K562 (cell line): ENCODE data around the gene PKLR. TPM values are rescaled to one million over a fixed set of nuclear protein-coding genes. Genes with fewer than 3 reads are reported as not detected.

Source experiments
- ATAC-seq: fragments of 200-7000 bp; cut with Tn5 transposase; 3 replicates; pipeline ENCODE4 v1.9.1; 2020; ENCODE audit warnings: moderate library complexity
- BruUV-seq: library from RNA; stranded (reverse); fragments of 400-500 nt; replicated peaks from 2 replicates; lab custom pipeline; 2021; lab: Mats Ljungman, UMichigan
- CTCF ChIA-PET: fragments of 300-600 bp; formaldehyde crosslinking; extraction: SDS; loops from one replicate; lab custom pipeline; 2021; ENCODE audit warnings: low intra/inter-chr PET ratio; lab: Yijun Ruan, JAX
- POLR2A ChIA-PET: fragments of 300-600, 350-650 bp; sonication (Branson Sonifier 250); formaldehyde crosslinking; extraction: SDS; loops from one replicate; lab custom pipeline; 2021; ENCODE audit warnings: antibody characterized with exemption, inconsistent platforms; lab: Yijun Ruan, JAX
- DNase-seq, 4 experiments: peaks; one replicate each; pipeline versions ENCODE4 v3.0.0 to v3.0.0-alpha.2; 2011 to 2018; ENCODE audit warnings: low spot score in 3 of 4, mixed read lengths in 3 of 4; ENCODE audit errors: extremely low read depth in 1 of 4
- FAIRE-seq: peaks from 2 replicates; lab custom pipeline; 2011; peaks lifted over from hg19 to GRCh38; lab: Jason Lieb, UNC
- H2AFZ ChIP-seq: 2 replicates; pipeline ENCODE4 v1.6.0; 2011; ENCODE audit warnings: low read depth, low read length, control low read depth, inconsistent platforms
- H3K27ac ChIP-seq: fragments of 200-600 bp; 3 replicates; pipeline ENCODE4 v1.8.0; 2011; ENCODE audit warnings: low read depth, mild to moderate bottlenecking, control low read depth, inconsistent platforms, low read length, moderate library complexity, mixed read lengths; ENCODE audit errors: extremely low read depth
- H3K27me3 ChIP-seq, 2 experiments: fragments of 300-600 bp in 1 of 2; 2 replicates in 1 of 2; 3 replicates in 1 of 2; pipeline versions ENCODE4 v1.6.0 to v1.8.0; 2011; ENCODE audit warnings: inconsistent platforms in 2 of 2, low read length in 2 of 2, mild to moderate bottlenecking in 1 of 2, mixed read lengths in 1 of 2, moderate library complexity in 1 of 2; ENCODE audit not compliant: control insufficient read depth in 2 of 2, insufficient read depth in 2 of 2
- H3K36me3 ChIP-seq: fragments of 300-600 bp; 3 replicates; pipeline ENCODE4 v1.8.0; 2011; ENCODE audit warnings: mild to moderate bottlenecking, low read length, inconsistent platforms; ENCODE audit not compliant: control insufficient read depth, insufficient read depth
- H3K4me1 ChIP-seq, 2 experiments: fragments of 200-600 bp in 1 of 2; replicated peaks in 1 of 2; 2 replicates in 1 of 2; 3 replicates in 1 of 2; pipeline versions ENCODE4 v1.5.1 to v1.8.0; 2011; ENCODE audit warnings: inconsistent platforms in 2 of 2, low read length in 2 of 2, mild to moderate bottlenecking in 1 of 2, mixed read lengths in 1 of 2, moderate library complexity in 1 of 2; ENCODE audit not compliant: control insufficient read depth in 2 of 2, insufficient read depth in 2 of 2
- H3K4me2 ChIP-seq: 2 replicates; pipeline ENCODE4 v1.6.1; 2011; ENCODE audit warnings: low read length, control low read depth, inconsistent platforms, mixed read lengths; ENCODE audit not compliant: insufficient read depth
- H3K4me3 ChIP-seq: fragments of 200-600 bp; sonication (generic), shearing (Covaris generic); 2 replicates; pipeline ENCODE4 v1.5.1; 2016; ENCODE audit warnings: control low read depth, inconsistent platforms
- H3K79me2 ChIP-seq: fragments of 200-600 bp; 3 replicates; pipeline ENCODE4 v1.8.0; 2011; ENCODE audit warnings: low read length, inconsistent platforms; ENCODE audit not compliant: control insufficient read depth, insufficient read depth
- H3K9ac ChIP-seq, 2 experiments: 2 replicates each; pipeline versions ENCODE4 v1.6.0 to v1.6.1; 2011; ENCODE audit warnings: low read depth in 2 of 2, low read length in 2 of 2, control low read depth in 1 of 2, inconsistent platforms in 1 of 2, mild to moderate bottlenecking in 1 of 2, mixed read lengths in 1 of 2; ENCODE audit not compliant: insufficient read depth in 1 of 2
- H3K9me1 ChIP-seq: one replicate; pipeline ENCODE4 v1.6.0; 2011; ENCODE audit warnings: inconsistent platforms, mild to moderate bottlenecking, low read length, moderate library complexity; ENCODE audit not compliant: control insufficient read depth, insufficient read depth
- H3K9me3 ChIP-seq: replicated peaks from 2 replicates; pipeline ENCODE4 v1.5.1; 2011; ENCODE audit warnings: low read depth, low read length, inconsistent platforms; ENCODE audit not compliant: control insufficient read depth, insufficient read depth
- H4K20me1 ChIP-seq: replicated peaks from 2 replicates; pipeline ENCODE4 v1.6.1; 2011; ENCODE audit warnings: low read length, inconsistent platforms, mixed read lengths; ENCODE audit not compliant: control insufficient read depth, insufficient read depth
- DACH1 ChIP-seq: fragments of 450-650 bp; IDR thresholded peaks from 2 replicates; pipeline ENCODE4 v1.6.1; 2018; ENCODE audit not compliant: partially characterized antibody
- L3MBTL2 ChIP-seq: fragments of 450-650 bp; IDR thresholded peaks from 2 replicates; pipeline ENCODE4 v1.6.1; 2016; ENCODE audit warnings: mild to moderate bottlenecking, moderate library complexity
- NR3C1 ChIP-seq: sonication (generic); formaldehyde crosslinking; IDR thresholded peaks from 2 replicates; pipeline ENCODE4 v1.8.1; 2022; ENCODE audit warnings: missing genetic modification reagents
- PHB ChIP-seq: fragments of 250-450 bp; sonication (Bioruptor Pico); IDR thresholded peaks from 2 replicates; pipeline ENCODE4 v1.5.0; 2021
- ZNF695 ChIP-seq: fragments of 450-650 bp; formaldehyde crosslinking; IDR thresholded peaks from 2 replicates; pipeline ENCODE4 v1.4.0; 2020; ENCODE audit warnings: mild to moderate bottlenecking, moderate library complexity
- WGBS: fragments of 100-300 bp; shearing (Covaris generic); methylation state at CpG from one replicate; pipeline ENCODE4 v1.1.6; 2016; ENCODE audit warnings: low coverage, mixed read lengths; ENCODE audit not compliant: insufficient coverage; ENCODE audit errors: missing lambda C conversion rate; 5-methylcytosine and 5-hydroxymethylcytosine counted together
- in situ Hi-C: fragments of 300-500 bp; cut with MboI; formaldehyde crosslinking; loops from 4 replicates; pipeline ENCODE4 v1.15.0; 2018; ENCODE audit warnings: inconsistent platforms, mixed read lengths
- intact Hi-C: fragments of 100-400 bp; cut with micrococcal nuclease; formaldehyde crosslinking; loops from 2 replicates; pipeline ENCODE4 v1.14.2; 2022
- polyA plus RNA-seq, 8 experiments: library from polyadenylated mRNA; depleted of rRNA in 4 of 8; stranded (reverse) in 5 of 8; unstranded in 3 of 8; fragments of >200 nt; fragmentation: Nextera tagmentation in 2 of 8; fragmentation: Illumina TruSeq in 1 of 8; extraction: Ambion mirVana in 2 of 8; extraction: Trizol in 1 of 8; gene quantifications; 2 replicates each; pipeline versions ENCODE4 v1.2.1 to v1.2.3, GENCODE V29; 2011 to 2014; ENCODE audit warnings: inconsistent platforms in 1 of 8, missing spikeins in 1 of 8
- total RNA-seq, 7 experiments: library from RNA; depleted of rRNA in 6 of 7; stranded (reverse); fragments of >200 nt in 6 of 7; fragmentation: Illumina TruSeq in 2 of 7; extraction: Trizol in 2 of 7; gene quantifications; 2 replicates each; pipeline versions ENCODE4 v1.2.1 to v1.2.3, GENCODE V29; 2011 to 2021; ENCODE audit warnings: low replicate concordance in 1 of 7
- TF ChIP-seq, protein P1 (sequence below), 2 experiments: IDR thresholded peaks; 2 replicates each; pipeline ENCODE4 v1.6.1; 2011; ENCODE audit warnings: borderline replicate concordance in 1 of 2, control low read depth in 1 of 2, low read depth in 1 of 2, low read length in 1 of 2, mild to moderate bottlenecking in 1 of 2, mixed read lengths in 1 of 2, moderate library complexity in 1 of 2; ENCODE audit not compliant: insufficient read depth in 1 of 2, insufficient read length in 1 of 2, poor library complexity in 1 of 2, severe bottlenecking in 1 of 2; ENCODE audit errors: extremely low read depth in 1 of 2
- TF ChIP-seq, protein P2 (sequence below): IDR thresholded peaks from 3 replicates; pipeline ENCODE4 v1.6.1; 2011; ENCODE audit warnings: borderline replicate concordance, mild to moderate bottlenecking, moderate library complexity; ENCODE audit not compliant: insufficient read length; ENCODE audit errors: extremely low read depth

PKLR gene
- total and polyA plus RNA-seq, 9 of the 15 experiments (the other 6 are each of a cell fraction or from before 2014, with no cell fraction given), result 10.7 to 78.4 (median 38.2) TPM

DNA sequence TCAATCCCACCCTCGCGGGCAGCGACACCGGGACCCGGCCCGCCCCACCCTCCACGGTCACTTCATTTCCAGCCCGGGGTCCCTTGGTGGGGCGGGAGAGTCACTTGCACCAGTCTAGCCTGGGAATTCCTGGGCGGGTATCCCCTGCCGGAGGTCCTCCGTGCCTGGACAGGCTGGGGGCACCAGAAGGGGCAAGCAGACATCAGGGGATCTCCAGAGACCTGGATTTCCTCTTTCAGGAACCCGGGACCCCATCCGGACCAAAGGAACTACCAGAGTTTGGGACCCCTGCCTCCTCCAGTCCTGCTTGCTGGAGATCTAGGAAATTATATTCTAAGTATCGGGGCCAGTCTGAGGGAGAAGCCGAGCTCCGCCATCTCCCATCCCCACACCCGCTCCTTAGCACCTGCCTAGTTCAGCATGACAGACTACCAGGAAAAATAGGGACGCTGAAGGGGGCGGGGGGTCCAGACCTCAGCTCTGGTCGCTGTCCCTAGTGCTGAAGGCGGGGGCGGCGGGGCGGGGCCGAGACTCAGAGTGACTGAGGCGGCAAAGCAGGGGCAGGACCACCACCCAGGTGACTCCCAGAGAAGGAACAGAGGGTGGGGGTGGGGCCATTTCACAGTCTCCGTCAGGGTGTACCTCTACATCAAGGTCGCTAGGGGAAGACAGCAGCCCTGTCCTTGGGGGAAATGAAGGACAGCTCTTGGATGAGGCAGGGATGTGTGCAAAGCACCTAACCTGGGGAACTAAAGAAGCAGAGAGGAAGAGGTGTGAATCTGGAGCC is 23.1 kb downstream of the PKLR start (continued):
- TF ChIP-seq DACH1, result no peak

DNA sequence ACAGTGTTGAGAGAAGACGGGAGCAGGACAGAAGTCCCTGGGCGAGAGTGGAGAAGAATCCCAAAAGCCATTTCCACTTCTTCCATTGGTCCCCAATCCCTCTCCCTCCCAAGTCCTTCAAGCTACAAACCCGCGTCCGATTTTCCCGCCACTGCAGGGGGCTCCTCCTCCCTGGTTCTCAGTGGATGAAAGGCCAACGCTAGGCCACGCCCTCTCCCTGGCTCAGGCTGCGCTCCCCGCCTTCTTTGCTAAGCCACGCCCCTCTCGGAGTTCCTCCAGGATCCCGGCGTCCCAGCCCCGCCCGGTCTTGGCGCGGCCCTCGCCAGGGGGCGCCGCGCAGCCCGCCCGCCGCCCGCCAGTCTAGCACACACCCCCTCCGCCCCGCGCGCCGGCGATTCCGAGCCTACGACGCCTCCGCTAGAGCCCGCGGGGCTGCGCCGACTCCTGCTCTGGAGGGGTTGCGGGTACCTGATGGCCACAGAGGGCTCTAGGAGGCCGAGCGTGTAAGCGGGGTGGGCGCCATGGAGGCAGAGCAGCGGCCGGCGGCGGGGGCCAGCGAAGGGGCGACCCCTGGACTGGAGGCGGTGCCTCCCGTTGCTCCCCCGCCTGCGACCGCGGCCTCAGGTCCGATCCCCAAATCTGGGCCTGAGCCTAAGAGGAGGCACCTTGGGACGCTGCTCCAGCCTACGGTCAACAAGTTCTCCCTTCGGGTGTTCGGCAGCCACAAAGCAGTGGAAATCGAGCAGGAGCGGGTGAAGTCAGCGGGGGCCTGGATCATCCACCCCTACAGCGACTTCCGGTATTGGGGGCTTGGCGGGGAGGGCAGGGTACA is 24.0 kb downstream of the PKLR start, which contains the start of gene HCN3:
TSS of gene HCN3 (plus strand) at position 394 of the 832 bp plus-strand sequence. CDS start at position 522, 128 bp downstream.
- ChIA-PET CTCF (interaction anchor here (0.6 to 2.0 kb wide), 3 partner anchors 25 to 46 kb away, joined by 3 to 12 read pairs (median 3); no protein-coding TSS in a partner anchor), POLR2A (interaction anchor here (0.8 to 2.1 kb wide), 8 partner anchors 9 to 45 kb away, joined by 3 to 9 read pairs (median 4); partner anchors contain the start of genes FDPS and SCAMP3)
- Histone ChIP-seq H3K27ac (peak within 1 kb of the TSS; percentile 55), H3K9me3 (no peaks in the 10 kb centered on the region), H3K4me1 (peaks cover 21 to 39% of the 10 kb centered on the region in 2 experiments; a peak in 4 of 5 replicates), H3K36me3 (peaks cover 7% of the 10 kb centered on the region; the same call in 2 of the 3 replicates), H3K4me2 (peak within 1 kb of the TSS; percentile 80), H3K9me1 (no peaks in the 10 kb centered on the region), H3K27me3 (no peaks in the 10 kb centered on the region), H3K79me2 (peaks cover 17% of the 10 kb centered on the region), H4K20me1 (no peaks in the 10 kb centered on the region; the same call in 1 of the 2 replicates), H3K9ac (peak within 1 kb of the TSS; percentile 39 to 93), H2AFZ (peak within 1 kb of the TSS; percentile 92), H3K4me3 (peak within 1 kb of the TSS; percentile 57)
- ATAC-seq (peak; percentile 83), DNase-seq (peak; percentile 97 to 99 (median 98)), FAIRE-seq (peak; percentile 97)
- WGBS, result under 1% methylated on average over 42 of the region's 68 CpGs
- BruUV-seq, result no TSS peak
- intact Hi-C loops, result loop anchor here (1.0 to 2.0 kb wide), 3 partner anchors 24 to 46 kb away; partner anchors contain the start of genes FDPS and PKLR
- in situ Hi-C loops, result no loop called here
- TF ChIP-seq NR3C1 (CRISPR knock-in tag) (no peak), L3MBTL2 (peak; percentile 95), ZNF695 (no peak), PHB (no peak)
- TF ChIP-seq, protein P1, sequence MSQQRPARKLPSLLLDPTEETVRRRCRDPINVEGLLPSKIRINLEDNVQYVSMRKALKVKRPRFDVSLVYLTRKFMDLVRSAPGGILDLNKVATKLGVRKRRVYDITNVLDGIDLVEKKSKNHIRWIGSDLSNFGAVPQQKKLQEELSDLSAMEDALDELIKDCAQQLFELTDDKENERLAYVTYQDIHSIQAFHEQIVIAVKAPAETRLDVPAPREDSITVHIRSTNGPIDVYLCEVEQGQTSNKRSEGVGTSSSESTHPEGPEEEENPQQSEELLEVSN (IDR thresholded peaks at IDR 0.05; ENCODE audit: borderline replicate concordance in 1 of 2, extremely low read depth in 1 of 2, insufficient read depth in 1 of 2, insufficient read length in 1 of 2, low read depth in 1 of 2, low read length in 1 of 2, poor library complexity in 1 of 2, severe bottlenecking in 1 of 2), result peak; percentile 94 to 97
- TF ChIP-seq, protein P2, sequence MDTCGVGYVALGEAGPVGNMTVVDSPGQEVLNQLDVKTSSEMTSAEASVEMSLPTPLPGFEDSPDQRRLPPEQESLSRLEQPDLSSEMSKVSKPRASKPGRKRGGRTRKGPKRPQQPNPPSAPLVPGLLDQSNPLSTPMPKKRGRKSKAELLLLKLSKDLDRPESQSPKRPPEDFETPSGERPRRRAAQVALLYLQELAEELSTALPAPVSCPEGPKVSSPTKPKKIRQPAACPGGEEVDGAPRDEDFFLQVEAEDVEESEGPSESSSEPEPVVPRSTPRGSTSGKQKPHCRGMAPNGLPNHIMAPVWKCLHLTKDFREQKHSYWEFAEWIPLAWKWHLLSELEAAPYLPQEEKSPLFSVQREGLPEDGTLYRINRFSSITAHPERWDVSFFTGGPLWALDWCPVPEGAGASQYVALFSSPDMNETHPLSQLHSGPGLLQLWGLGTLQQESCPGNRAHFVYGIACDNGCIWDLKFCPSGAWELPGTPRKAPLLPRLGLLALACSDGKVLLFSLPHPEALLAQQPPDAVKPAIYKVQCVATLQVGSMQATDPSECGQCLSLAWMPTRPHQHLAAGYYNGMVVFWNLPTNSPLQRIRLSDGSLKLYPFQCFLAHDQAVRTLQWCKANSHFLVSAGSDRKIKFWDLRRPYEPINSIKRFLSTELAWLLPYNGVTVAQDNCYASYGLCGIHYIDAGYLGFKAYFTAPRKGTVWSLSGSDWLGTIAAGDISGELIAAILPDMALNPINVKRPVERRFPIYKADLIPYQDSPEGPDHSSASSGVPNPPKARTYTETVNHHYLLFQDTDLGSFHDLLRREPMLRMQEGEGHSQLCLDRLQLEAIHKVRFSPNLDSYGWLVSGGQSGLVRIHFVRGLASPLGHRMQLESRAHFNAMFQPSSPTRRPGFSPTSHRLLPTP, result no peak
